HepG2 (cell line): ENCODE results near the gene ADH5. TPM values are rescaled to one million over a fixed set of nuclear protein-coding genes. Genes with fewer than 3 reads are reported as not detected.

Source experiments
- CENPX ChIP-seq: sonication (generic); formaldehyde crosslinking; IDR thresholded peaks from 2 replicates; pipeline ENCODE4 v1.9.0; 2021; ENCODE audit warnings: mild to moderate bottlenecking, missing genetic modification reagents, moderate library complexity
- HNRNPUL1 ChIP-seq: fragments of 200-400 bp; formaldehyde crosslinking; IDR thresholded peaks from 2 replicates; pipeline ENCODE4 v1.6.1; 2017; ENCODE audit warnings: low read depth, mild to moderate bottlenecking, low read length, moderate library complexity
- JDP2 ChIP-seq: sonication (generic); formaldehyde crosslinking; IDR thresholded peaks from 2 replicates; pipeline ENCODE4 v1.8.1; 2022; ENCODE audit warnings: missing genetic modification reagents, borderline replicate concordance
- KLF12 ChIP-seq: sonication (generic); formaldehyde crosslinking; IDR thresholded peaks from 2 replicates; pipeline ENCODE4 v1.4.0; 2020; ENCODE audit warnings: missing genetic modification reagents, borderline replicate concordance
- MAFF ChIP-seq: IDR thresholded peaks from 2 replicates; pipeline ENCODE4 v1.6.1; 2011; ENCODE audit warnings: low read depth, low read length, improper control_type of control experiment
- MIER2 ChIP-seq: IDR thresholded peaks from 2 replicates; pipeline ENCODE4 v1.6.1; 2016; ENCODE audit warnings: missing biosample characterization, missing genetic modification reagents
- MXD4 ChIP-seq: IDR thresholded peaks from 2 replicates; pipeline ENCODE4 v1.6.1; 2016; ENCODE audit warnings: mild to moderate bottlenecking, missing biosample characterization, missing genetic modification reagents
- NONO ChIP-seq, 2 experiments: fragments of 450-650 bp in 1 of 2; sonication (generic) in 1 of 2; formaldehyde crosslinking in 1 of 2; IDR thresholded peaks in 1 of 2; conservative IDR thresholded peaks in 1 of 2; 2 replicates each; pipeline versions ENCODE4 v1.6.1 to v1.8.0; 2017 to 2022; ENCODE audit warnings: mild to moderate bottlenecking in 1 of 2, missing genetic modification reagents in 1 of 2, moderate library complexity in 1 of 2
- RARA ChIP-seq: IDR thresholded peaks from 2 replicates; pipeline ENCODE4 v1.6.1; 2016; ENCODE audit warnings: missing genetic modification reagents, missing compliant biosample characterization
- RXRB ChIP-seq: IDR thresholded peaks from 2 replicates; pipeline ENCODE4 v1.6.1; 2016; ENCODE audit warnings: borderline replicate concordance, missing genetic modification reagents, missing compliant biosample characterization
- SAFB2 ChIP-seq: sonication (generic); formaldehyde crosslinking; IDR thresholded peaks from 2 replicates; pipeline ENCODE4 v1.5.1; 2020; ENCODE audit warnings: missing genetic modification reagents, low read depth, mild to moderate bottlenecking, borderline replicate concordance
- SIN3A ChIP-seq: IDR thresholded peaks from 2 replicates; pipeline ENCODE4 v1.6.1; 2011; ENCODE audit warnings: low read depth, mild to moderate bottlenecking, control low read depth, low read length, borderline replicate concordance
- SRSF4 ChIP-seq: fragments of 200-400 bp; formaldehyde crosslinking; IDR thresholded peaks from one replicate; pipeline ENCODE4 v1.6.1; 2018; ENCODE audit warnings: mild to moderate bottlenecking, low read depth, low read length, moderate library complexity; ENCODE audit not compliant: poor library complexity, severe bottlenecking
- TAF15 ChIP-seq: fragments of 200-400 bp; formaldehyde crosslinking; IDR thresholded peaks from one replicate; pipeline ENCODE4 v1.6.1; 2018; ENCODE audit warnings: mild to moderate bottlenecking, low read depth, low read length; ENCODE audit not compliant: poor library complexity, severe bottlenecking
- TEF ChIP-seq: sonication (generic); formaldehyde crosslinking; IDR thresholded peaks from 2 replicates; pipeline ENCODE4 v1.5.0; 2020; ENCODE audit warnings: missing genetic modification reagents
- TP53 ChIP-seq: sonication (generic); formaldehyde crosslinking; conservative IDR thresholded peaks from 2 replicates; pipeline ENCODE4 v1.4.0; 2020; ENCODE audit warnings: missing genetic modification reagents
- ZFP36L1 ChIP-seq: sonication (generic); formaldehyde crosslinking; IDR thresholded peaks from 2 replicates; pipeline ENCODE4 v1.8.0; 2022; ENCODE audit warnings: mild to moderate bottlenecking, missing genetic modification reagents, moderate library complexity
- ZNF264 ChIP-seq: sonication (generic); formaldehyde crosslinking; IDR thresholded peaks from 2 replicates; pipeline ENCODE4 v1.4.0; 2020; ENCODE audit warnings: missing genetic modification reagents
- ZNF326 ChIP-seq: sonication (generic); formaldehyde crosslinking; IDR thresholded peaks from 2 replicates; pipeline ENCODE4 v1.4.0; 2020; ENCODE audit warnings: missing genetic modification reagents, borderline replicate concordance
- ZNF329 ChIP-seq: sonication (generic); formaldehyde crosslinking; IDR thresholded peaks from 2 replicates; pipeline ENCODE4 v1.9.0; 2021; ENCODE audit warnings: low read depth, mild to moderate bottlenecking, missing genetic modification reagents
- ZNF383 ChIP-seq: sonication (generic); formaldehyde crosslinking; IDR thresholded peaks from 2 replicates; pipeline ENCODE4 v1.4.0; 2020; ENCODE audit warnings: missing genetic modification reagents, mild to moderate bottlenecking, borderline replicate concordance
- ZNF513 ChIP-seq: sonication (generic); formaldehyde crosslinking; conservative IDR thresholded peaks from 2 replicates; pipeline ENCODE4 v1.5.0; 2020; ENCODE audit warnings: missing genetic modification reagents
- ZNF549 ChIP-seq: sonication (generic); formaldehyde crosslinking; IDR thresholded peaks from 2 replicates; pipeline ENCODE4 v1.5.0; 2020; ENCODE audit warnings: missing genetic modification reagents
- ZNF841 ChIP-seq: sonication (generic); formaldehyde crosslinking; IDR thresholded peaks from 2 replicates; pipeline ENCODE4 v1.8.1; 2023; ENCODE audit warnings: missing genetic modification reagents, borderline replicate concordance
- ZNF878 ChIP-seq: sonication (generic); formaldehyde crosslinking; IDR thresholded peaks from 2 replicates; pipeline ENCODE4 v1.8.1; 2023; ENCODE audit warnings: mild to moderate bottlenecking, missing genetic modification reagents, moderate library complexity
- ZSCAN5A ChIP-seq: sonication (generic); formaldehyde crosslinking; IDR thresholded peaks from 2 replicates; pipeline ENCODE4 v1.8.0; 2022; ENCODE audit warnings: mild to moderate bottlenecking, missing genetic modification reagents, borderline replicate concordance
- polyA plus RNA-seq, 8 experiments: library from polyadenylated mRNA; depleted of rRNA in 3 of 8; stranded (reverse) in 7 of 8; unstranded in 1 of 8; fragments of >200 nt; fragmentation: Illumina TruSeq in 4 of 8; extraction: Trizol in 4 of 8; gene quantifications; 2 replicates each; pipeline versions ENCODE4 v1.2.1 to v1.2.3, GENCODE V29; 2011 to 2016; ENCODE audit warnings: low read depth in 4 of 8, missing spikeins in 1 of 8, mixed read lengths in 1 of 8; ENCODE audit not compliant: insufficient read depth in 1 of 8
- total RNA-seq, 5 experiments: library from RNA; depleted of rRNA; stranded (reverse); fragments of >200 nt; fragmentation: Illumina TruSeq; extraction: Trizol; gene quantifications; 2 replicates each; pipeline ENCODE4 v1.2.3, GENCODE V29; 2016; ENCODE audit warnings: low read depth in 1 of 5

ADH5 gene
- total and polyA plus RNA-seq, 2 of the 13 experiments (the other 11 are each of a cell fraction or from before 2014, with no cell fraction given), result 349 to 512 TPM

GRCh38 chr4:99088481-99089365, at the start of gene ADH5 (continued):
- TF ChIP-seq ZSCAN5A (CRISPR knock-in tag), result 0 out of 2 replicates have a peak, but pooled peaks have one; percentile 57
- no peak for TF ChIP-seq SRSF4
- TF ChIP-seq ZNF513 (CRISPR knock-in tag), result 0 out of 2 replicates have a peak, but pooled peaks have one; percentile 41
- no peak for TF ChIP-seq ZNF549 (CRISPR knock-in tag)
- no peak for TF ChIP-seq CENPX (CRISPR knock-in tag)
- peak; percentile 72; the same call in 1 of the 2 replicates for TF ChIP-seq MXD4 (CRISPR knock-in tag)
- no peak for TF ChIP-seq TAF15
- TF ChIP-seq JDP2 (CRISPR knock-in tag), result peak; percentile 40; the same call in 1 of the 2 replicates
- no peak for TF ChIP-seq KLF12 (CRISPR knock-in tag)
- TF ChIP-seq SAFB2 (CRISPR knock-in tag), result no peak; the same call in 1 of the 2 replicates
- TF ChIP-seq HNRNPUL1, result no peak
- no peak for TF ChIP-seq TP53
- TF ChIP-seq MAFF, result no peak
- no peak for TF ChIP-seq ZNF841 (CRISPR knock-in tag)
- no peak for TF ChIP-seq ZNF878 (CRISPR knock-in tag)
- TF ChIP-seq RXRB, result peak; percentile 8; the same call in 1 of the 2 replicates
- peak; percentile 87; the same call in 1 of the 2 replicates for TF ChIP-seq SIN3A
- peak; percentile 76; the same call in 1 of the 2 replicates for TF ChIP-seq ZNF264 (CRISPR knock-in tag)
- TF ChIP-seq ZFP36L1 (CRISPR knock-in tag), result peak; percentile 80; the same call in 1 of the 2 replicates
- TF ChIP-seq ZNF383 (CRISPR knock-in tag), result no peak
- TF ChIP-seq RARA (CRISPR knock-in tag), result no peak; the same call in 1 of the 2 replicates
- no peak for TF ChIP-seq NONO (IDR thresholded peaks at IDR 0.05)
- TF ChIP-seq NONO (CRISPR knock-in tag; conservative IDR thresholded peaks at IDR 0.05), result peak; percentile 69
- no peak for TF ChIP-seq TEF
- no peak for TF ChIP-seq MIER2 (CRISPR knock-in tag)
- TF ChIP-seq ZNF329 (CRISPR knock-in tag), result peak; percentile 11; the same call in 1 of the 2 replicates
- TF ChIP-seq ZNF326 (CRISPR knock-in tag), result no peak
